GM12892 (cell line): ENCODE measurements around the gene KCTD7.
"Not testable (repeated sequence)": the region's sequence is repeated elsewhere in the genome, so short reads cannot be mapped to it uniquely, and the experiment has no call there.

Experiments
- DNase-seq: peaks from one replicate; pipeline ENCODE4 v3.0.0; 2011; ENCODE audit not compliant: insufficient read length
- FAIRE-seq: peaks from 2 replicates; lab custom pipeline; 2011; peaks lifted over from hg19 to GRCh38; lab: Jason Lieb, UNC
- POLR2A ChIP-seq: IDR thresholded peaks from 2 replicates; pipeline ENCODE4 v1.6.1; 2011; ENCODE audit warnings: low read depth, low read length, control low read depth
- POLR2AphosphoS5 ChIP-seq: IDR thresholded peaks from 2 replicates; pipeline ENCODE4 v1.6.1; 2011; ENCODE audit warnings: low read depth, low read length, control low read depth
- TAF1 ChIP-seq: IDR thresholded peaks from 2 replicates; pipeline ENCODE4 v1.6.1; 2011; ENCODE audit warnings: low read depth, mild to moderate bottlenecking, control low read depth, low read length, borderline replicate concordance

The KCTD7 gene

DNA sequence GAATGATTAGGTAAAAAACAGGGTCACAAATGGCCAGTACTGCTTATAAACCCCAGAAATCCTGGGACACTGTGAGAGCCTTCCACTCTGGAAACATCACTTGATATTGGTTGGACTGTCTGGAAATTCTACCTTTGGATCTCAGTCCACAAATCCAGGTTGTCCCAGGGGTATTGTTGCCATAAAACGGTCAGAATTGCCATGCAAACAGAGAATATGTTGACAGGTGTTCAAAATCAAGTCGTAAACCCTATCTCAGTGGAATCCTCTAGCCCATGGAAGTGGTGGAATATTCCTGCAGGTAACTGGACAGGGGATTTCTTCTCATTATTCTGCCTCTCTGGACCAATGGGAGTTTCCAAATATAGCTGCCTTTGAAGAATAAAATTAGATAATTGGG lies 31.2 kb upstream of the KCTD7 start:
- FAIRE-seq (no peak), DNase-seq (no peak)
- no peak for TF ChIP-seq POLR2AphosphoS5
- no peak for TF ChIP-seq TAF1
- no peak for TF ChIP-seq POLR2A

GRCh38 chr7:66602159-66602558 lies 26.5 kb upstream of the KCTD7 start:
- DNase-seq = no peak
- no peak for FAIRE-seq
- TF ChIP-seq POLR2AphosphoS5 (no peak), TAF1 (no peak), POLR2A (no peak)

DNA sequence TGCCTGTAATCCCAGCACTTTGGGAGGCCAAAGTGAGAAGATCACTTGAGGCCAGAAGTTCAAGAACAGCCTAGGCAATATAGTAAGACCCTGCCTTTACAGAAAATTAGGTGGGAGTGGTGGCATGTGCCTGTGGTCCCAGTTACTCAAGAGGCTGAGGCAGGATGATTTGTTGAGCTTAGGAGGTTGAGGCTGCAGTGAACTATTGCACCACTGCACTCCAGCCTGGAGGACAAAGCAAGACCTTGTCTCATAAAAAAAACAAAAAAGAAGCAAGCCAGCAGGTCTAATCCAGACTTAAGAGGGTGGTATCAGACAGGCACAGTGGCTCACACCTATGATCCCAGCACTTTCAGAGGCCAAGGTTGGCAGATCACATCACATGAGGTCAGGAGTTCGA lies 24.5 kb upstream of the KCTD7 start:
- TF ChIP-seq TAF1 (no peak), POLR2AphosphoS5 (no peak), POLR2A (no peak)
- no peak for DNase-seq
- no peak for FAIRE-seq

GRCh38 chr7:66606540-66607291 lies 22.0 kb upstream of the KCTD7 start:
- FAIRE-seq, DNase-seq: not testable (repeated sequence)

DNA sequence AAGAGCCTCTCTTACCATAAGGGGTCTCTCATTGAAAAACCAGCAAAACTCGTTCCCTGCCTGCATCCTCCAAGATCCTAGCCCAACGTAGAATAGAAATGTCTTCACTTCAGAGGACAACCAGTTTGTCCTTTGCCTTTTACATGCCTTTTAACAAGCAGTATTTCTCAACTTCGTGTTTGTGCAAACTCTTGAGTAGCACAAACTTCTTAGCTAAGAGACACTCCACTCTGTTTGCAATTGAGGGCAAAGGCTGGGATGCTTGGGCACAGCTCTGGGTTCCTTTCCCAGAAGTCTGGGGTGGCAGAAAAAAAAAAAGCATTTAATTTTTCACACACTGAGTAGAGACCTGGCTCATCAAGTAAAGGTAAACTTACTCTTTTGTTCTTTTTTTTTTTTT lies 19.5 kb upstream of the KCTD7 start:
- DNase-seq (no peak), FAIRE-seq (no peak)
- TF ChIP-seq TAF1 (no peak), POLR2A (no peak), POLR2AphosphoS5 (no peak)

GRCh38 chr7:66614596-66614995 lies 14.1 kb upstream of the KCTD7 start:
- FAIRE-seq, DNase-seq: not testable (repeated sequence)

- no peak for DNase-seq
- TF ChIP-seq POLR2AphosphoS5 (no peak), POLR2A (no peak), TAF1 (no peak)
- FAIRE-seq = no peak
These were observed 13.0 kb upstream of the KCTD7 start for GRCh38 chr7:66615699-66616098.

GRCh38 chr7:66617295-66617694 lies 11.4 kb upstream of the KCTD7 start:
- DNase-seq (no peak), FAIRE-seq (no peak)
- TF ChIP-seq POLR2A = no peak
- TF ChIP-seq TAF1 = no peak
- no peak for TF ChIP-seq POLR2AphosphoS5

DNA sequence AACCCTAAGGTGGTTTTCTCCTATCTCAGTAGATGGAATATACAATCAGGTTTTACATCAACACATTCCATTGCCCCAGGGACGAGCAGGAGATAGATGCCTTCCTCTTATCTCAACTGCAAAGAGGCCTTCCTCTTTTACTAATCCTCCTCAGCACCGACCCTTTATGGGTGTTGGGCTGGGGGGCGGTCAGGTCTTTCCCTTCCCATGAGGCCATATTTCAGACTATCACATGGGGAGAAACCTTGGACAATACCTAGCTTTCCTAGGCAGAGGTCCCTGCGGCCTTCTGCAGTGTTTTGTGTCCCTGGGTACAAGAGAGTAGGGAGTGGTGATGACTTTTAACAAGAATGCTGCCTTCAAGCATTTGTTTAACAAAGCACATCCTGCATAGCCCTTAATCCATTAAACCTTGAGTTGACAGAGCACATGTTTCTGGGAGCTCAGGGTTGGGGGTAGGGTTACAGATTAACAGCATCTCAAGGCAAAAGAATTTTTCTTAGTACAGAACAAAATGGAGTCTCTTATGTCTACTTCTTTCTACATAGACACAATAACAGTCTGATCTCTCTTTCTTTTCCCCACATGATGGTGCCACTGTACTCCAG lies 9.2 kb upstream of the KCTD7 start:
- FAIRE-seq, DNase-seq: not testable (repeated sequence)

DNA sequence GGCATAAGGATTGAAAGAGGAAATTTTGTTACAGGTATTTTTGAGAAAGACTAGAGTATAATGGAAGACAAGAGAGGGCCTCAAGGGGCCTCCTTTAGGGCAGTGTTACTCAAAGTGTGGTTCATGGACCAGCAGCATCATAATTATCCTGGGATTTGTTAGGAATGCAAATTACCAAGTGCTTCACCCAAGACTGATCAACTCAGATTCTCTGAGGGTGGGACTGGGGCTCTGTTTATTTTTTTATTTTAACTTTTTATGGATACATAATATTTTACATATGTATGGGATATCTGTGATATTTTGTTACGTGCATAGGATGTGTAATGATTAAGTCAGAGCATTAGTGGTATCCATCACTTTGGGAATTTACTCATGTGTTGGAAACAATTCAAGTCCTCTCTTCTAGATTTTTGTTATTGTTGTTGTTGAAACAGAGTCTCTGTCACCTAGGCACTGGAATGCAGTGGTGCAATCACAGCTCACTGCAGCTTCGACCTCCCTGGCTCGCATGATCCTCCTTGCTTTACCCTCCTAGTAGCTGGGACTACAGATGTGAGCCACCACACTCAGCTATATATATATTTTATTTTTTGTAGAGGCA lies 2.2 kb upstream of the KCTD7 start:
- DNase-seq (no peak), FAIRE-seq (no peak)
- no peak for TF ChIP-seq POLR2A
- TF ChIP-seq POLR2AphosphoS5 = no peak
- no peak for TF ChIP-seq TAF1

DNA sequence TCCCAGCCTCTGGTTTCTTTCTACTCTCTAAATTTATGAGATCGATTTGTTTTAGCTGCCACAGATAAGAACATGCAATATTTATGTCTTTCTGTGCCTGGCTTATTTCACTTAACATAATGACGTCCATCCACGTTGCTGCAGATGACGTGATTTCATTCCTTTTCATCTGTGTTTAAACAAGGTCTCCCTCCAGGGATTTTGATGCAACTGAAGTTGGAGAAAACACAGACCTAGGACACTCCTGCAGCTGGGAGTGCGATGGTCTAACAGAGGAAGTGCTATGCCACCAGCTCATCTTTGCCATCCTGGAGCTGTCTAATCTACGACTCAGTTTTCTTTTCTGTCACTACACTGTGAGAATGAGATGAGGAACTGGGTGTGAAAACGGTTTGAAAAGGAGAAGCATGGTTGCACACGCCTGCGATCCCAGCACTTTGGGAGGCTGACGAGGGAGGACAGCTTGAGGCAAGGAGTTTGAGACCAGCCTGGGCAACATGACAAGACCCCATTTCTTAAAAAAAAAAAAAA lies 1.5 kb upstream of the KCTD7 start:
- no peak for TF ChIP-seq TAF1
- TF ChIP-seq POLR2A = no peak
- no peak for TF ChIP-seq POLR2AphosphoS5
- no peak for FAIRE-seq
- DNase-seq = no peak

DNA sequence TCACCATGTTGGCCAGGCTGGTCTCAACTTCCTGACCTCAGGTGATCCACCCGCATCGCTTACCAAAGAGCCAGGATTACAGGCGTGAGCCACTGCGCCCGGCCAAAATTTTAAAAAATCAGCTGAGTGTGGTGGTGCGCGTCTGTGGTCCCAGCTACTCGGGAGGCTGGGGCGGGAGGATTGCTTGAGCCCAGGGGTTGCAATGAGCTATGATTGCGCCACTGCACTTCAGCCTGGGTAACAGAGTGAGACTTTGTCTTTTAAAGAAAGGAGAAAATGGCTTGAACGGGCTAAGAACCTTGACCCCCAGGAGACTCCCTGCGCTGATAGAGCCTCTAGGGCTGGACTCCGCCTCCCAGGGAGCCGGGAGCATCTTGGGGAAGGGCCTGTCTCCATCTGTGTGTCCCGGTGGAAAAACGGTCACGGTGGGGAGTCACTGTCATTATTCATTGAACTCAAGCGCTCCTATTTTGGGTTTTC lies 760 bp upstream of the KCTD7 start:
- no peak for FAIRE-seq
- no peak for DNase-seq
- TF ChIP-seq POLR2A (no peak), TAF1 (no peak), POLR2AphosphoS5 (no peak)
